ENCODE data around the gene ELF1.

Gene ELF1

DNA sequence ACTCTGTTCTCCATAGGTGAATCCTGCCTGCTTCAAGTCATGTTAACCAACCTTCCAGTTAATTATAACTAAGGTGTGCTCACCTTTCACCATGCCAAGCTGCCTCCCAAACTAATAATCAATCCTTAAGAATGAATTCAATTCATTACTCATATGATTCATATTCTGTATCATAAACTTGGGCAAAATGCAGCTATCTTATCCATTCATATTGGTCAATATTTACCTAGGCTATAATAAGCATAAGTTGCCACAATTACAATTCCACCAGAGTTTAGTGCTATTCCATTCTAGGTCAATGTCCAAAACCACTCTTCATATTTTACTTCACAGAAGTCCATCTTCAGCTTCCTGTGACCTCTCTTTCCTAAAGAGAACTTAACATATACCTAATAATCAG, 13.4 kb downstream of the ELF1 start:
- DNase-seq = no peak

DNA sequence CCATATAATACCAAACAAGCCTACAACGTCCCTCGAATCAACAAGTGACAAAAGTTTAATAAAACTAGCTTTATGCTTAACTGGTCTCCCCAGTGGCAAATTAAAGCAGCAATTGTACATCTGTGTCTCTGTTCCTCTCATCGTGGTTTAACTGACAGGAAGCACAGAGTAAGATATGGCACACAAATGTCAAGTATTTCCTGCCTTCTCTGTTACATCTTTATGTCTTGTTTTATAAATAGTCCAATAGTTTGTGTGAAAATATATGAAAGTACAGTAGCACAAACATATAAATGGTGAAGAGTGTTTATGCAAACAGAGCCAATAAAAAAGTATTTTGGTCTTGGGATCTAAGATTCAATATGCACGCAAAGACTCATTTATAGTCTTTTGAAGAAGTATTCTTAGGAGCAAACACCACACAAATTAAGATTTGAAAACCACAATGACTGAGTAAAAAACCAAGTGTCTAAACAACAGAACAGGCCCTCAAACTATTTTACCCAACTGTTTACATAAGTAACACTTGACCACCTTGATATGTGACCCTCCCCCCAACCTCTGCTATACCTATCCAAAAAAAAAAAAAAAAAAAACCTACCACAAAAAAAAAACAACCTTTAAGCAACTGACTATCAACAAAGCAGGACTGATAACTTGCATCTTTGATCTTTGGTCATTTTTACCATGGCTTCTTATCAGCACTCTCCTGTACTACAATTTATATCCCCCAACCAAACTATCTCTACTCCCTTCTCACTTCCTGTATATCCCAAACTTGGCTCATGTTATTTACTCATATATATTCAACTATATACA, 14.0 kb downstream of the ELF1 start:
- no peak for DNase-seq

- DNase-seq = no peak
Observed at GRCh38 chr13:41002606-41003005, 16.5 kb downstream of the ELF1 start.

GRCh38 chr13:41001695-41002094, 17.4 kb downstream of the ELF1 start:
- no peak for DNase-seq

- DNase-seq = no peak
Observed at GRCh38 chr13:40999416-40999815, 19.7 kb downstream of the ELF1 start.

DNA sequence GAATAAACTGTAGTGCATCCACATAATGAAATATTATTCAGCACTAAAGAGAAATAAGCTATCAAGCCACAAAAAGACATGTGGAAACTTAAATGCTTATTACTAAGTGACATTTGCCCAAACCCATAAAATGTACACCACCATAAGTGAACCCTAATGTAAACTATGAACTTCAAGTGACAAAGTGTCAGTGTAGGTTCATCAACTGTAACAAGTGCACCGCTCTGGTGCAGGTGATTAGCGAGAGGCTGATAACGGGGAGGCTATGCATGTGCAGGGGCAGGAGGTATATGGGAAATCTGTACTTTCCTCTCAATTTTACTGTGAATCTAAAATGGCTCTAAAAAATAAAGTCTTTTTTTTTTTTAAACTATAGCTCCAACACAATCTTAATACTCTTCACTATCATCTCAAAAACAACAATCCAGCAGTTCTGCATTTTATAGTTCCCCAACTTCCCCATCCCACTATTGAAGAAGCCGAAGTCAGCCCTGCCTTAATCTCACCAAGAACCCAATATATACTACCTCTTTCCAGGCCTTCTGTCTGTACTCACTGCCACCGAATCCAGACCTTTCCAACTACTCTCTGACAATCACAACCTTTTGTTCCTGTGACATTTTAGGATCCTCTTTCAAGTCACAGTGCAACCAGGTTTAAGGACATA, 22.6 kb downstream of the ELF1 start:
- no peak for DNase-seq

DNA sequence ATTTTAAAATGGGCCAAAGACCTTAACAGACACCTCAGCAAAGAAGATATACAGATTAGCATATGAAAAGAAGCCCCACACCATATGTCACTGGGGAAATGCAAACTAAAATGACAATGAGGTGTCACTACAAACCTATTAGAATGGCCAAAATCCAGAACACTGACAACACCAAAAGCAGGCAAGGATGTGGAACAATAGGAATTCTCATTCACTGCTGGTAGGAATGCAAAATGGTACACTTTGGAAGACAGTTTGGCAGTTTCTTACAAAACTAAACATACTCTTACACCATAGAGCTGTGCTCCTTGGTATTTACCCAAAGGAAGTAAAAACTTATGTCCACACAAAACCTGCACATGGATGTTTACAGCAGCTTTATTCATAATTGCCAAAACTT, 23.1 kb downstream of the ELF1 start:
- no peak for DNase-seq

- DNase-seq = no peak
Observed at GRCh38 chr13:40994581-40995230, 24.4 kb downstream of the ELF1 start.

DNA sequence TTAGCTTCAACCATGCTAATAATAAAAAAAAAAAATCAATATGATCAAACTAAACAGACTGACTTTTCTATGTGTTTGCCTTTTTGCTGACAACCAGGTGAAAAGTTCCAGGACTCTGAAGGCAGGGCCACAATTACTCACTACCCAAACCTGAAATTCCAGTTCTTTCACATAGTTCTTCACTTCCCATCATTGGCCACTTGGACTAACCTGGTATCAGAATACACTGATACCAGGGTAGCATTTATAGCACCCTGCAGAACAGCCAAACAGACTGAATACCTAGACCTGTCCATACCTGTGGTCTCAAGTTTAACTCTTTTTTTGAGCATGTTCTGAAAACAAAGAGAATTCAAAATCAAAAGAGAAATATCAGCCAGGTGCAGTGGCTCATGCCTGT, 25.1 kb downstream of the ELF1 start:
- no peak for DNase-seq

DNA sequence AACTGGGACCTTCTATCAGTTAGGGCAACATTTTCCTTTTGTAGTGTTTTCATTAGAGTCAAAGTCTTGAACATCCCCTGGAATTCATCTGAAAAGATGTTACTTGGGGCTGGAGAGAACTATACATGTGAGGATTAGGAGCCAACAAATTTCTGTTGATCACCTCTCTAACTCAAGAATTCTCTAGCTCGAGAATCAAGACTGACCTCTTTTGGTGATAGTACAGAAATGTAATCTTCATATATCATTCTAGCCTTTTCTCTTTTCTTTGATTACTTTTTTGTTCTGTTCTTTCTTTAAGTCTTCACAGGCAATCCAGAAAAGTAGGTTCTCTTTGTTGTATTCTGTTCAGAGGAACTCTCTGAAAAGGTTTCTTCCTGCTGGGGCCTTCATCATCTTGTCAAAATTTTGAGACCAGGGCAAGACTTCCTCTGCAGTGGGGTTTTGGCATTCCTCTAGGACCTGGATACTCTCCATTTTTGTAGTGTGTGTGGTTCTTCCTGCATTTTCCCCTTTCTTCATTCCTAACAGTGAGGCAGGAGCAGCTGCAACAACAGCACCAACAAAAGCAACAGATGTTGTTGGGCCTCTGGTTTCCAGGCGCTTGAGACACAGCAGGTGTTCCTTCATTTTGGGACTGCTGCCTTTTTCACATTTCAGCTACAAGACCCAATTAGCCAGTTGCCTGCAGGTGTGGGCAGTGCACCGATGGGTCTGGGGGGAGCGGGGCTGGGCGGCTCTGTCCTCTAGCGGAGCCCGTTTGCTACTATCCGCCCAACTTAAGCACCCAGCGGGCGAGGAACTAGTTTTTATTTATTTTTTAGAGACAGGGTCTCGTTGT, 26.2 kb downstream of the ELF1 start:
- DNase-seq = peak; percentile 31

DNA sequence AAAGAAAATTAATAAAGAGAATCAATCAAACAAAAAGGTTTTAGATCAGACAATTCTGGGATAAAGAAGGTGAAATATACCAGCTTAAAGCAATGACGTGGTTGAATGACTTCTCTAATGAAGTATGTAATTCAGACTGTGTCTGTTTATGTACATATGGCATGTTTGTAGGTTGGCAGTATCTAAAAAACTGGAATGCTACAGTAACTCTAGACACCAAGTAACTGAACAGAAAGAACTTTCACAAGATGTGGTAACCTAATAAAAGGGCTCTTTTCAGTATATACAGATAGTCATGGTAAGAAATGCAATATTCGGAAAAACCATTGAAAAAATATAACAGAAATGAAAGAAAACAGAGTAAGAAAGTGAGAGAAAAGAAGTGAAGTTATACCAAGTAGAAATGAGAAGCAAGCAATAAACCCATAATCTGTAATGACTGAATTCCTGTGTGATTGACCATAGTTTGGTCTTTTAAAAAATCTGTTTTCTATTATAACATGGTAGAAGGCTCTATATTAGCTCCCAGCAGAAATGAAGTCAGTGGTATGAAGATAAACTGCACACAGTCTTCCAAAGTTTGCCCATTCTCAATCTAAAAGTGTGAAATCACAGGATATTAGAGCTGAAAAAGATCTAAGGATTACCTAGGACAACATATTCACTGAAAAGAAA, 31.4 kb downstream of the ELF1 start:
- DNase-seq = no peak

- DNase-seq = no peak
Observed at GRCh38 chr13:40986101-40986856, 32.8 kb downstream of the ELF1 start.

- DNase-seq = no peak
Observed at GRCh38 chr13:40985381-40986100, 33.6 kb downstream of the ELF1 start.

DNA sequence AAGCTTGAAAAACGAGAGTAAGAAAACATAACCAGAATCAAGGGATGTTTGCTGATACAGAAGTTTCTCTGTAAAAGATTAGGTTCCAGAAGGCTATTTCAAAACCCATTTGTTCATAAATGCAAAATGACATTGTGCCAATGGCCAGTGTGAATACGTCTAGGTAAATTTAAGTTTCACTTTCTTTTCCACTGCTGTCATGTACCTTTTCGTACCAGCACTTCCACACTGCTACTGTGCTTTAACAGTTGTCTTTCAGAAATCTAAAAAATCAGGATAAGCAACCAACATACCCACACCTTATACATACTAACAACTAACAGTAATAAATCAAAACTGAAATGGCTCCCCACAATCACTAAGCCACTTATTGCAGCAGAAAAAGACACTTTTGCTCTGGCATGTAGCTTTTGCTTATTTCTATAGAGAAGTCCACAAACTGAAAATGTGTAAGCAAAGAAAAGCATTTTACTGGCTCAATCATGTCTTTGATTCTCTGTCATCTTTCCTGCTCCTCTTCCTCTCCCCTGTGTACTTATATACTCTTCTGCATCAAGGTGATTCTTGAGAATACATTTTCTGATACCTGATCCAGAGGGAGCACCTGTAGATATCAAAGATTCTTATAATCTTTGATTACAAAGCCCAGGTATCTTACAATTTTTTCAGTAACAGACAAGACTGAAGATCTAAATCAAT, 34.3 kb downstream of the ELF1 start:
- no peak for DNase-seq

- DNase-seq = no peak
Observed at GRCh38 chr13:40983725-40984667, 35.1 kb downstream of the ELF1 start.

DNA sequence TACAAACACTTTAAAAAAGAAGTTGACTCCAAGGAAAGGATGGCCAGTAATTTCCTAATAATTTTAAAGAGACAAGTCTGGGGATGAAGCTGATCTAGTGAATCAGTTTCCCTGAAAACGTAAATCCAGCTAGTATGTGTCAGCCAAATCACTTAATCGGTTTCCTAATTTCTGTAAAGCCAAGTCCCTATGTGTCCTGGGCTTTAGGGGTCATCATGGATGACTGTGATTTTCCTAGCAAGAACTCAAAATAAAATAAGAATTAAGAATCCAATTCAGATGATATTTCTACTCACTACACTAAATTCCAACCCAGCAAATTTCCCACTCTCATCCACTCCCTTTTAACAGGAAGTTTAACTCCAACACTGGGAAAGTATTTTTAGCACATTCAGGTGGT, 35.9 kb downstream of the ELF1 start:
- no peak for DNase-seq

GRCh38 chr13:40982772-40983171, 36.3 kb downstream of the ELF1 start:
- DNase-seq = no peak

DNA sequence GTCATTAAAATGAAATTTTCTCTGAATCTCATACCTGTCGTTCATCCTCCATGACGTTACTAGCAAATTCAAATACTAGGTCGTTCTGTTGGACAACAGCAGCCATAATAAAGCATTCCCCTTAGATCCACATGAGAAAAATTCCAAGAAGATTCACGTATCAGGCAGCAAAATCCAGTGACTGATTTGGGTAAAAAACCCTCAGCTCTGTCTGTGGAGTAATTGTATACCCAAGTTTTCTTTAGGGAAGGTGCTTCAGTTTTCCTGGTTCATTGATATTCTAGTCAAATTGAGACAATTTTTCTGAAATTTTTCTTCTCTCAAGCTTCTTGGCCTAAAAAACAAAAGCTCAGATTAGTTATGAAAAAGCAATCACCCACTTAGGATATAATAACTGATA, 37.2 kb downstream of the ELF1 start:
- no peak for DNase-seq

- DNase-seq = no peak
Observed at GRCh38 chr13:40981361-40981760, 37.8 kb downstream of the ELF1 start.
